ENCODE measurements around the gene CDC42BPA. TPM values are rescaled to one million over a fixed set of nuclear protein-coding genes. Genes with fewer than 3 reads are reported as not detected.

Gene CDC42BPA
- total and polyA plus RNA-seq, 2 of the 13 experiments (the other 11 are each of a cell fraction or from before 2014, with no cell fraction given): 6.5 to 16.0 TPM

DNA sequence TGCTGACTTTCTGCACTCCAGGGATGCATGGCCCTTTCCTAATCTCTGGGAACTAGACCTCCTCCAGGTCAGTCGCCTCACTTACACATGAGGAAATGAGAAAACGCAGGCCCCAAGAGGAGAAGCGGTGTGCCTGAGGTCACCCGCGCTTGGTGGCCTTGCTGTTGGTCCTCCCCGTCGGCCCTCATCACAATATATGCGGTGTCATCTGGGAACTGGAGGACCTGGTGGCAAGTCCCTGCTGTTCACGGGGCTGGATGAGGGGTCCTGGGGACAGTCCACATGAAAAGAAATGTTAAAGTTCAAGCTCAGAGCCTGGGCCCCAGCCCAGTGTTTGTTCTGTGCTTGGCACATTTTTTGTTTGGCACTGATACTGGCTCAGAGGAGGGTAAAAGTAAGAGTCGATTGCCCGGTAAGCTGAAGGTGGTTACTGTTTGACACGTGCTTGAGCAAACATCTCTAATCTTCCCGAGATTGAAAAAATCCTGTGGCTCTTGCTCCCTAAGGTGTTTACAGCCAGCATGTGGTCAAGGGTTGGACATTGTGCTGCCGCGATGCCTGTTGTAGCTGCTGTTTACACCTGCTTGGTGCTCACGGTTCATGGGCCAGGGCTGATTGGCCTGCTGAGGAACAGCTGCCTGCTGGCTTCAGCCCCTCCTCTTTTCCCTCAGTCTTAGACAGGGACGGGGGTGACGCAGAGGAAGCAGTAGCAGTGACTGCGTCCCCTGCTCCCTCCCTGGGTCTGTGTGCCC lies 373.0 kb downstream of the CDC42BPA start (continued):
- TF ChIP-seq ZNF569 (CRISPR knock-in tag; IDR thresholded peaks at IDR 0.05; ENCODE audit: borderline replicate concordance): no peak
- TF ChIP-seq TEF (CRISPR knock-in tag; IDR thresholded peaks at IDR 0.05): no peak
- TF ChIP-seq, protein P1, sequence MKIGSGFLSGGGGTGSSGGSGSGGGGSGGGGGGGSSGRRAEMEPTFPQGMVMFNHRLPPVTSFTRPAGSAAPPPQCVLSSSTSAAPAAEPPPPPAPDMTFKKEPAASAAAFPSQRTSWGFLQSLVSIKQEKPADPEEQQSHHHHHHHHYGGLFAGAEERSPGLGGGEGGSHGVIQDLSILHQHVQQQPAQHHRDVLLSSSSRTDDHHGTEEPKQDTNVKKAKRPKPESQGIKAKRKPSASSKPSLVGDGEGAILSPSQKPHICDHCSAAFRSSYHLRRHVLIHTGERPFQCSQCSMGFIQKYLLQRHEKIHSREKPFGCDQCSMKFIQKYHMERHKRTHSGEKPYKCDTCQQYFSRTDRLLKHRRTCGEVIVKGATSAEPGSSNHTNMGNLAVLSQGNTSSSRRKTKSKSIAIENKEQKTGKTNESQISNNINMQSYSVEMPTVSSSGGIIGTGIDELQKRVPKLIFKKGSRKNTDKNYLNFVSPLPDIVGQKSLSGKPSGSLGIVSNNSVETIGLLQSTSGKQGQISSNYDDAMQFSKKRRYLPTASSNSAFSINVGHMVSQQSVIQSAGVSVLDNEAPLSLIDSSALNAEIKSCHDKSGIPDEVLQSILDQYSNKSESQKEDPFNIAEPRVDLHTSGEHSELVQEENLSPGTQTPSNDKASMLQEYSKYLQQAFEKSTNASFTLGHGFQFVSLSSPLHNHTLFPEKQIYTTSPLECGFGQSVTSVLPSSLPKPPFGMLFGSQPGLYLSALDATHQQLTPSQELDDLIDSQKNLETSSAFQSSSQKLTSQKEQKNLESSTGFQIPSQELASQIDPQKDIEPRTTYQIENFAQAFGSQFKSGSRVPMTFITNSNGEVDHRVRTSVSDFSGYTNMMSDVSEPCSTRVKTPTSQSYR (CRISPR knock-in tag; IDR thresholded peaks at IDR 0.05; ENCODE audit: borderline replicate concordance): peak; percentile 37; the same call in 1 of the 2 replicates
- TF ChIP-seq FOSL2 (CRISPR knock-in tag; IDR thresholded peaks at IDR 0.05): no peak; the same call in 1 of the 2 replicates
- TF ChIP-seq, protein P2, sequence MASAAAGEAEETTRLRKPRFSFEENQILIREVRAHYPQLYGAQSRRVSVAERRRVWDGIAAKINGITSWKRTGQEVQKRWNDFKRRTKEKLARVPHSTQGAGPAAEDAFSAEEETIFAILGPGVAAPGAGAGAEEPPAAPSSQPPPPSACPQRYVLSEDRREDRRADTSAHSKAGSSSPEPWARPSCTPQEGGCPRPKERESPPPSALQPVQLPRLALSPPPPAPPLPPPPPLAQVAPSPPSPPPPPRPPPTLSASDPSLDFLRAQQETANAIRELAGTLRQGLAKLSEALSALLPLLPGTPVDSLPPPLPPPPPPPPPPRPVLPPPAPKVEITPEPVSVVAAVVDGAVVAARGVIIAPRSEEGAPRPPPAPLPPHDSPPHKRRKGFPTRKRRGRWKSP (CRISPR knock-in tag; IDR thresholded peaks at IDR 0.05): peak; percentile 66; the same call in 1 of the 2 replicates
- TF ChIP-seq MEIS1 (CRISPR knock-in tag; IDR thresholded peaks at IDR 0.05; ENCODE audit: borderline replicate concordance): 0 out of 2 replicates have a peak, but pooled peaks have one; percentile 0
- TF ChIP-seq, protein P3, sequence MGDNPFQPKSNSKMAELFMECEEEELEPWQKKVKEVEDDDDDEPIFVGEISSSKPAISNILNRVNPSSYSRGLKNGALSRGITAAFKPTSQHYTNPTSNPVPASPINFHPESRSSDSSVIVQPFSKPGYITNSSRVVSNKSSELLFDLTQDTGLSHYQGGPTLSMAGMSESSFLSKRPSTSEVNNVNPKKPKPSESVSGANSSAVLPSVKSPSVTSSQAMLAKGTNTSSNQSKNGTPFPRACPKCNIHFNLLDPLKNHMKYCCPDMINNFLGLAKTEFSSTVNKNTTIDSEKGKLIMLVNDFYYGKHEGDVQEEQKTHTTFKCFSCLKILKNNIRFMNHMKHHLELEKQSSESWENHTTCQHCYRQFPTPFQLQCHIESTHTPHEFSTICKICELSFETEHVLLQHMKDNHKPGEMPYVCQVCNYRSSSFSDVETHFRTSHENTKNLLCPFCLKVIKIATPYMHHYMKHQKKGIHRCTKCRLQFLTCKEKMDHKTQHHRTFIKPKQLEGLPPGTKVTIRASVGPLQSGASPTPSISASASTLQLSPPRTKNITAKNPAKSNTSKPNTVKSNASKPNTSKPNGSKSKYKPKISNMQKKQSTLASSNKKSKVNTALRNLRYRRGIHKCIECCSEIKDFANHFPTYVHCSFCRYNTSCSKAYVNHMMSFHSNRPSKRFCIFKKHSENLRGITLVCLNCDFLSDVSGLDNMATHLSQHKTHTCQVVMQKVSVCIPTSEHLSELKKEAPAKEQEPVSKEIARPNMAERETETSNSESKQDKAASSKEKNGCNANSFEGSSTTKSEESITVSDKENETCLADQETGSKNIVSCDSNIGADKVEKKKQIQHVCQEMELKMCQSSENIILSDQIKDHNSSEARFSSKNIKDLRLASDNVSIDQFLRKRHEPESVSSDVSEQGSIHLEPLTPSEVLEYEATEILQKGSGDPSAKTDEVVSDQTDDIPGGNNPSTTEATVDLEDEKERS (CRISPR knock-in tag; IDR thresholded peaks at IDR 0.05): no peak
- TF ChIP-seq ZC3H4 (CRISPR knock-in tag; IDR thresholded peaks at IDR 0.05; ENCODE audit: borderline replicate concordance): no peak
- peak; percentile 21; the same call in 1 of the 2 replicates for TF ChIP-seq ARNTL (CRISPR knock-in tag; IDR thresholded peaks at IDR 0.05)
- TF ChIP-seq, protein P4, sequence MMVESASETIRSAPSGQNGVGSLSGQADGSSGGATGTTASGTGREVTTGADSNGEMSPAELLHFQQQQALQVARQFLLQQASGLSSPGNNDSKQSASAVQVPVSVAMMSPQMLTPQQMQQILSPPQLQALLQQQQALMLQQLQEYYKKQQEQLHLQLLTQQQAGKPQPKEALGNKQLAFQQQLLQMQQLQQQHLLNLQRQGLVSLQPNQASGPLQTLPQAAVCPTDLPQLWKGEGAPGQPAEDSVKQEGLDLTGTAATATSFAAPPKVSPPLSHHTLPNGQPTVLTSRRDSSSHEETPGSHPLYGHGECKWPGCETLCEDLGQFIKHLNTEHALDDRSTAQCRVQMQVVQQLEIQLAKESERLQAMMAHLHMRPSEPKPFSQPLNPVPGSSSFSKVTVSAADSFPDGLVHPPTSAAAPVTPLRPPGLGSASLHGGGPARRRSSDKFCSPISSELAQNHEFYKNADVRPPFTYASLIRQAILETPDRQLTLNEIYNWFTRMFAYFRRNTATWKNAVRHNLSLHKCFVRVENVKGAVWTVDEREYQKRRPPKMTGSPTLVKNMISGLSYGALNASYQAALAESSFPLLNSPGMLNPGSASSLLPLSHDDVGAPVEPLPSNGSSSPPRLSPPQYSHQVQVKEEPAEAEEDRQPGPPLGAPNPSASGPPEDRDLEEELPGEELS (CRISPR knock-in tag; IDR thresholded peaks at IDR 0.05): peak; percentile 95
- TF ChIP-seq PAX8 (CRISPR knock-in tag; IDR thresholded peaks at IDR 0.05; ENCODE audit: borderline replicate concordance): no peak
- peak; percentile 65; the same call in 1 of the 2 replicates for TF ChIP-seq ZNF772 (CRISPR knock-in tag; IDR thresholded peaks at IDR 0.05)
- TF ChIP-seq KLF13 (CRISPR knock-in tag; IDR thresholded peaks at IDR 0.05): no peak
- no peak for TF ChIP-seq SRSF9 (IDR thresholded peaks at IDR 0.05; ENCODE audit: borderline replicate concordance, insufficient read depth, low read depth, low read length, poor library complexity, severe bottlenecking)
- TF ChIP-seq ZNF496 (CRISPR knock-in tag; IDR thresholded peaks at IDR 0.05; ENCODE audit: insufficient replicate concordance): no peak
- peak; percentile 68; the same call in 1 of the 2 replicates for TF ChIP-seq NR0B2 (CRISPR knock-in tag; IDR thresholded peaks at IDR 0.05)
